UCSD-AML1 (cell line): ENCODE measurements around the gene LRRC63.
"Not testable (repeated sequence)": the region's sequence is repeated elsewhere in the genome, so short reads cannot be mapped to it uniquely, and the experiment has no call there.

Experiments
- DNase-seq: peaks from one replicate; lab custom pipeline; 2025; ENCODE audit not compliant: unreplicated experiment; lab: John Stamatoyannopoulos, UW

The LRRC63 gene

GRCh38 chr13:46181377-46181839 lies 30.3 kb upstream of the LRRC63 start:
- no peak for DNase-seq

DNA sequence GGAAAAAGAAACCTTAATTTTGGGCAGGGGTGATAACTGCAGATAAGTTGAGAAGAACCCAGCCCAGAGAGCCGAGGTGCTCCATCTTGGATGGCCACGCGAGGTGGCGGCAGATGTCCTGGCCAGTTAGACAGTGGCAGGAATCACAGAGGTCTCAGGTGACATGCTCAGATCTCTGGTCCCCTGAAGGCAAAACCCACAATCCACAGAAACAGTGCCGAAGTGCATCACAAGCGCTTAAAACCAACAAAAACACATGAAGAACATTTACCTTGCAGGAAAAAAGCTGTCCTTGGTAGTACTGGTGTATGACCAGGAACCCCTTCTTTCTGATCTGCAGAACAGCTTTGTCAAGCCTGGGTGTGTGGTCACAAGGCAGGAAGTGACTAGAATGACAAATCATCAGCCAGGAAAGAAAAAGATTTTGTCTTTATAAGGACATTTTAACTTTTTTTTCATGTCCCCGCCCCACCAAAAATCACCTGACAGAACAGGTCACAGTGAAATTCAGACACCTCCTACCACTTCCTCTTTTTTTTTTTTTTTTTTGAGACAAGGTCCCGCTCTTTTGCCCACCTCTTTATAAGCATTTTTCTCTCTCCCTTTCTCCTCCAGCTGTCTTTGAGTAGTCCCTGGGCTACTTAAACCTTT lies 29.8 kb upstream of the LRRC63 start, which contains the start of gene LCP1:
Gene LCP1 (minus strand): TSS at position 338 of the 651 bp plus-strand sequence. CDS start 22,515 bp downstream, outside the sequence.
- DNase-seq, result peak; percentile 72

DNA sequence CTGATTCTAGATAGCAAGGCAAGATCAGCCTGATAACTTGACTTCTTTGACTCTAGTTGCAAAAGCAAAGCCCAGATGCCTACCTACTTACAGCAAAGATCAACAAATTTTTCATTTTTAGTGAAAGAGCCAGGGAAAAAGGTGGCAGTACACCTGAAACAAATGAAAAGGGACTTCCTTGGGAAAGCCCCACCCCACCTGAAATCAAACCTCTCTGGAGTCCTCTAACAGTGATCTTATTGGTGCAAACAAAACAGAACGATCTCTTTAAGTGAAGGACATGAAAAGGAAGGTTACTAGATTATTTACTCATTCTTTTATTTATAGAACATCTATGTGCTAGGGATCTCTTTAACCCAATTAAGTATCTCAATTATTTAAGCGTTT lies 29.2 kb upstream of the LRRC63 start:
- DNase-seq, result no peak

- no peak for DNase-seq
Observed at GRCh38 chr13:46183018-46183946, 28.4 kb upstream of the LRRC63 start.

- peak; percentile 65 for DNase-seq
Observed at GRCh38 chr13:46184277-46184699, 27.4 kb upstream of the LRRC63 start.

DNA sequence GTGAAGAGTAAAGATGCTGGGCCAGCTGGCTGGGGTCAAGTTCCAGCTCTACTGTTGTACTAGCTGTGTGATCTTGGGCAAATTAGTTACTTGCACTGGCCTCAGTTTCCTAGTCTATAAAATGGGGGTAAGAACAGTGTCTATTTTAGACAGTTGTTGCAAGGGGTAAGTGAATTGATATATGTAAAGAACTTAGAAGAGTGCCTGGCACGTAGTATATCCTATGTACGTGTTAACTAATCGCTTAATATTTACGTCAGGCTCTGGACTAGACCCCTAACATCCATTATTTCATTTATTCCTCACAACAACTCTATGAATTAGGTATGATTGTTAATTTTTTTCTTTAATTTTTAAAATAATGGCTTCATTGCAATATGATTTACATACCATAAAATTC lies 26.1 kb upstream of the LRRC63 start:
- DNase-seq, result no peak

DNA sequence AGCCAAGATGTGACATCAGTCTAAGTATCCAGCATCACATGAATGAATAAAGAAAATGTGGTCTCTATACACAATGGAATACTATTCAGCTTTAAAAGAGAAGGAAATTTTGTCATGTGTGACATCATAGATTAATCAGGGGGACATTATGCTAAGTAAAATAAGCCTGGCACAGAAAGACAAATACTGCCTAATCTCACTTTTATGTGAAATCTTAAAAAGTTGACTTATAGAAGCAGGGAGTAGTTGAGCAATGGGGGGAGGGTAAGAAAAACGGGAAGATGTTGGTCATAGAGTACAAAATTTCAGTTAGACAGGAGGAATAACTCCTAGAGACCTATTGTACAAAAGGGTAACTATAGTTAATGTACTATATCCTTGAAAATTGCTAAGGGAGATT lies 19.3 kb upstream of the LRRC63 start:
- no peak for DNase-seq

DNA sequence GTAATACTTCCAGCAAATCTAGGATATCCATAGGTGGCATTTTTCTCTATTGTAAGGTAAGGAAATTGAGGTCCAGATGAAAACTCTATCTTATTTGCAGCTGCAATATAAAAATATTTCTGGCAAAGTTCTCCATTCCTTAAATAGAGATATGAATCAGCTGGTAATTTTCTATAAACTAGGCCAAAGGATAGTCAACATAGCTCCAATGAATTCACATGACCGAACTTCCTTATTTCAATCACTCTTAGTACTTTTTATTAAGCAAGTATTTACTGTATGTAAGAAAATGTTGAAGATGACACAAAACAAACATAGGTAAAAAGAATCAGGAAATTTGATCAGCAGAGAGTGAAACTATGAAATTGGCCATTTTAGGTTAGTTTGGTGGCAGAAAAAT lies 16.7 kb upstream of the LRRC63 start:
- no peak for DNase-seq

DNA sequence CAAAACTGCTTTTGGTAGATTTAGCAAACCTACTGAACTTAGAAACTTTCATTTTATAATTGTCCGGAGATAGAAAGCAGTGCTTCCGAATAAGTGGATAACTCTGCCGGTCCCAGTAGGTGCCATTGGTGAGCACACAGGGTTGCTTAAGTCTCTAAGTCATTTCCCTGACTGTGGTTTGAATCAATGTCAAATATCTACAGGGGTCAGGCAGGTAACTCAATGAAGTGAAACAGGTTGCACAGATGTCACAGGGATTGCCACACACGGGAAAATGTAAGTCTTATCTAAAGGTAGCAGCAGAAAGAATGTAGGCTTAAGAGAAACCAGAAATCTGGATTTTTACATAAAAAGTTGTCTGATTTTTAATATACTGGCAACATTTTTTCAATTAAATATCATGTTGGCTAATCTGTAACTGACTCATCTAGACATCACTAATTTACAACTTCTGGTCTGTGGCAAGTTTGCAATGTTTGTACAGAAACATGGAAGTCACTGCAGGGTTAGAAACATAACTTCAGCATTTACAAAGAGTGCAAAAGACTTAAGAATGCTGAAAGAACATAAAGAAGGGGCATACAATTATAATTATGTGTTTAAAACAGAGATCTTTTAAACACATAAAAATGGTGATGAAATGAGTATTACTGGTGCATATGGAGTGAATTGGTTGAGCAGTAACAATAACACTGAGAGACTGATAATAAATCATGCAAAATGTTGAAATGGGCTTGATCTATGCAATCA lies 14.3 kb upstream of the LRRC63 start:
- no peak for DNase-seq

- DNase-seq, result no peak
Observed at GRCh38 chr13:46198696-46199193, 13.0 kb upstream of the LRRC63 start.

- no peak for DNase-seq
Observed at GRCh38 chr13:46202188-46202795, 9.4 kb upstream of the LRRC63 start.

DNA sequence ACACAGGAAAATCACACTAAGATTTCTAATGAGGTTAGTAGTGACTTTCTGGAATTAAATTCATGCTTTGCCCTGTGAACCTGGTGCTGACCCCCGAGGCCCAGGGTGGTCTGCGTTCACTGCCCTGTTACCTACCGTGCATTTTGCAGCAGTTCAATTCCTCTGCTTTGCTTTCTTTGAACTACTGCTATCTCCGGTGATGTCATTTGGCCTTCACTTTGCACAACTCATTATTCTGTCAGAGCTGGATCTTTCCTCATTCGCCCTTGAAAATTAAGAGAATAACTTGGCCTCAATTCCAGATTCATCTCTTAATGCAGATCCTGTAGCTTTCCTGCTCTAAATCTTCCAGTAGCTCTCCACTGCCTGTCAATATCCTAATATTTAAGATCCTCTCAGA lies 8.8 kb upstream of the LRRC63 start:
- DNase-seq, result no peak

DNA sequence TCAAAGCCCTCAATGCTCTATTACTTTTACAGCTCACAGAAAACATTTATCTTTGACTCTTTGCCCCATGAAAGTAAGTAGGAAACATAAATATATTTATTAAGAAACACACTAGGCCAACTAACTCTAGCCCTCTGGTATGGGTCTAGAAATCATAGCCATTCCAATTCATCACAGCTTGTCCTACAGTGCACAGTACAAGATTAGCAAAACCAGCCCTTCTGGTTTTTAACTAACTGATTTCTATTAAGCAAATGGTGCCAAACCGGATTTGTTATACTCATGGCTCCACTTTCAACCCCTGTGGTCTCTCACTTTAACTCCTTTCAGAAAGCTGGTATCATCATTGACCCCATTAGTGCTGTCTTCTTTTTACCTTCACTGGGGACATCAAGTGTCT lies 5.6 kb upstream of the LRRC63 start:
- no peak for DNase-seq

- DNase-seq, result no peak
Observed at GRCh38 chr13:46207828-46208227, 3.9 kb upstream of the LRRC63 start.

DNA sequence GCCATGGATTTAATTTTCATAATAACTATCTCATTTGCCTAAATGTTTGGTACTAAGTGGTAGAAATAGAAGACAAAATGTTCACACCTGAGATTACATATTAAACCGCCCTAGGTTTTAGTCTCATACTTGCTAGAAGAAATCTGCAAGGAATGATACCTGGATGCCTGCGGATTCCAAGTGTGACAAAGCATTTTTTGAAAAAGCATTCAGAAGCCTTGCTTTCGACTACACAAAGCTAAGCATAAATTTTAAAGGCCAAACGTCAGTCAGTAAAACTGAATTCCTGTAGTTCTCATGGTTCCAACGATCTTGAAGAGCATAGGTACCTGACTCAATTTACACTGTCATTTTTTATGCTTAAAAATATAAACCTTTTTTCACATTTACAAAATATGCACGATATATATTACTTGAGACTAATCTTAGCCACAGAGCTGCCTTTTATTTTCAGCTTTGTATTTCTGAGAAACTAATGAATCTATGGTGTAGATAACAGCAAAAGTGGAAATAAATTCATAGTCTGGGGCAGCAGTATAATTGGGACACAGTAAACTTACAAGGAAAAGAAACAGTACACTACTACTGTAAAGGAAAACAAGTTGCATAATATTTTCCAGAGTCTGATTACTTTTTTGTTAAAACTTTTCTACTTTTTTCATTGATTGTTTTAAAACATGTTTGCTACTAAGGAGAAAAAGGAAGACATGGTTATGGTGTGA lies 1.2 kb upstream of the LRRC63 start:
- no peak for DNase-seq

- DNase-seq, result no peak
Observed at GRCh38 chr13:46211116-46211482, 629 bp upstream of the LRRC63 start.

- no peak for DNase-seq
Observed at GRCh38 chr13:46213242-46213641, 1.5 kb downstream of the LRRC63 start.

DNA sequence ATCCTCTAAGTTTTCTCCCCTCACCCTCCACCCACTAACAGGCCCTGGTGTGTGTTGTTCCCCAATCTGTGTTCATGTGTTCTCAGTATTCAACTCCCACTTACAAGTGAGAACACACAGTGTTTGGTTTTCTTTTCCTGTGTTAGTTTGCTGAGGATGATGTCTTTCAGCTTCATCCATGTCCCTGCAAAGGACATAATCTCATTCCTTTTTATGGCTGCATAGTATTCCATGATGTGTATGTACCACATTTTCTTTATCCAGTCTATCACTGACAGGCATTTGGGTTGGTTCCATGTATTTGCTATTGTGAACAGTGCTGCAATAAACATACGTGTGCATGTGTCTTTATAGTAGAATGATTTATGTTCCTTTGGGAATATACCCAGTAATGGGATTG lies 3.0 kb downstream of the LRRC63 start:
- DNase-seq, result not testable (repeated sequence)

- not testable (repeated sequence) for DNase-seq
Observed at GRCh38 chr13:46220234-46220633, 8.5 kb downstream of the LRRC63 start.

DNA sequence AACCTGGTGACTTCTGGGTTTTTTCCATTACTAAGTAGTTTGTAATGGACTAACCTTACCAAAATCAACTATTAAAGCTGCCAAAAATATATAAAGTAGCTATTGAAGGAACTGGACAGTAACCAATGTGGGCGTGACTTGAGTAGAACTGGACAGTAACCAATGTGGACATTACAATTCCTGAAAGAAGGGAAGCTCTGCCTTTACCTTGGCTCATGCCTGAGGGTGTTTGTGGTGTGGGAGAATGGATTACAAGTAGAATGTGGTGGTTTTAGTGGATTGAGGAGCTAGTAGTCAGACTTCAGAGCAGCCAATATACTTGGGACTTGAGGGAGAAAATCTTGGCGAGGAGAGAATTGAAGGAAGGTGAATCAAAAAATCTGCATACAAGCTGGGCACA lies 17.5 kb downstream of the LRRC63 start:
- no peak for DNase-seq
